NT2/D1 (cell line): ENCODE data around the gene PACSIN2.

Source experiments
- DNase-seq: peaks from one replicate; pipeline ENCODE4 v3.0.0-alpha.2; 2011; ENCODE audit warnings: low read depth, low spot score
- H3K27me3 ChIP-seq: 2 replicates; pipeline ENCODE4 v1.6.0; 2011; ENCODE audit warnings: mild to moderate bottlenecking; ENCODE audit not compliant: insufficient read length, insufficient read depth
- H3K36me3 ChIP-seq: 2 replicates; pipeline ENCODE4 v1.6.1; 2011; ENCODE audit warnings: mild to moderate bottlenecking, low read length, mixed read lengths; ENCODE audit not compliant: insufficient read depth, insufficient read length
- H3K4me1 ChIP-seq: 2 replicates; pipeline ENCODE4 v1.5.1; 2011; ENCODE audit not compliant: insufficient read depth, insufficient read length
- H3K4me3 ChIP-seq: 2 replicates; pipeline ENCODE4 v1.5.1; 2011; ENCODE audit warnings: low read depth; ENCODE audit not compliant: insufficient read length
- H3K9ac ChIP-seq: 2 replicates; pipeline ENCODE4 v1.6.0; 2011; ENCODE audit warnings: low read depth; ENCODE audit not compliant: insufficient read length
- H3K9me3 ChIP-seq: 2 replicates; pipeline ENCODE4 v1.5.1; 2011; ENCODE audit warnings: mild to moderate bottlenecking, low read length; ENCODE audit not compliant: insufficient read depth
- SUZ12 ChIP-seq: IDR thresholded peaks from 2 replicates; pipeline ENCODE4 v1.6.1; 2011; ENCODE audit not compliant: insufficient read length, insufficient read depth; ENCODE audit errors: extremely low read depth
- YY1 ChIP-seq: IDR thresholded peaks from 2 replicates; pipeline ENCODE4 v1.6.1; 2011; ENCODE audit not compliant: insufficient read length, insufficient read depth
- ZNF274 ChIP-seq: IDR thresholded peaks from 2 replicates; pipeline ENCODE4 v1.6.1; 2011; ENCODE audit warnings: mild to moderate bottlenecking, low read depth, low read length

Gene PACSIN2

DNA sequence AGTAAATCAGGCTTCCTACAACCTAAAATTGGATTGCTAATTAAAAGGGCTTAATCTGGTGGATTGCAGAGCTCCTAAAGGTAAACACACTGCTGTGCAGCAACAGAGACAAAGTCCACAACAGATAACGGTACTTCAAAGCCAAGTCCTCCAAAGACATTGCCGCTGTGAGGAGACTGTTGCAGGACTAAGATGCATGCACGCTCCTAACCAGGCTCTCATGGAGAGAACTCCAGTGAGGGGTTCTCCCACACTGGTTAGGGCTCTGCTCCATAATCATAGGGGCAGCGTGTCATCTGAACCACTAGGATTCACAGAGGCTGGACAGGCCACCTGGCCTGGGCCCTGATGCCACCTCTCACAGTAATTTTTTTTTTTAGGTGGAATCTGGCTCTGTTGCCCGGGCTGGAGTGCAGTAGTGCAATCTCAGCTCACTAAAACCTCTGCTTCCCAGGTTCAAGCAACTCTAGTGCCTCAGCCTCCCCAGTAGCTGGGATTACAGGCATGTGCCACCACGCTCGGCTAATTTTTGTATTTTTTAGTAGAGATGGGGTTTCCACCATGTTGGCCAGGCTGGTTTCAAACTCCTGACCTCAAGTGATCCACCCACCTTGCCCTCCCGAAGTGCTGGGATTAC, 101.0 kb downstream of the PACSIN2 start:
- H3K9ac ChIP-seq, result no peak overlapping the region
- no peak overlapping the region for H3K4me3 ChIP-seq
- DNase-seq, result no peak
- H3K36me3 ChIP-seq, result peaks cover 22% of the 10 kb centered on the region
- H3K9me3 ChIP-seq, result no peaks in the 10 kb centered on the region
- no peaks in the 10 kb centered on the region for H3K27me3 ChIP-seq
- peaks cover 13% of the 10 kb centered on the region for H3K4me1 ChIP-seq
- TF ChIP-seq SUZ12, result no peak
- no peak for TF ChIP-seq ZNF274
- TF ChIP-seq YY1, result no peak

DNA sequence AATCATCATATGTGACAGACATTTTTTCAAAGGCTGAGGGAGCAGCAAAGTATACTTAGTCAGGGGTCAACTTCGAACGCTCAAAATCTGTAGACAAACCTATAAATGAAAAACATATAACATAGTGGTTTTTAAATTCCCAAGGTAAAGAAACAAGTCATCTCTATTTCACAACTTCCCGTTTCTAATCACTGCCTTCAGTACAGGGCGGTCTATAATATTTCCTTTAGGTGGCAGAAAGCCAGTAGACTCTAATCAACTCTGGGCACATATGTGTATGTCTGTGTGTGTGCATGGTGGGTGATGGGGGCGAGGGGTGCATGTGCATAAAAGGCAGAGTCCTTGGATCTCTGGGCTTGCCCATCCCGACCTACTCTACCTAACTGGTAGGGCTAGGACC, 102.9 kb downstream of the PACSIN2 start:
- TF ChIP-seq SUZ12 (no peak), YY1 (no peak), ZNF274 (no peak)
- Histone ChIP-seq H3K27me3 (no peaks in the 10 kb centered on the region), H3K9me3 (no peaks in the 10 kb centered on the region), H3K9ac (no peak overlapping the region), H3K36me3 (peaks cover 31% of the 10 kb centered on the region), H3K4me3 (no peak overlapping the region), H3K4me1 (peaks cover 12% of the 10 kb centered on the region)
- DNase-seq, result no peak

DNA sequence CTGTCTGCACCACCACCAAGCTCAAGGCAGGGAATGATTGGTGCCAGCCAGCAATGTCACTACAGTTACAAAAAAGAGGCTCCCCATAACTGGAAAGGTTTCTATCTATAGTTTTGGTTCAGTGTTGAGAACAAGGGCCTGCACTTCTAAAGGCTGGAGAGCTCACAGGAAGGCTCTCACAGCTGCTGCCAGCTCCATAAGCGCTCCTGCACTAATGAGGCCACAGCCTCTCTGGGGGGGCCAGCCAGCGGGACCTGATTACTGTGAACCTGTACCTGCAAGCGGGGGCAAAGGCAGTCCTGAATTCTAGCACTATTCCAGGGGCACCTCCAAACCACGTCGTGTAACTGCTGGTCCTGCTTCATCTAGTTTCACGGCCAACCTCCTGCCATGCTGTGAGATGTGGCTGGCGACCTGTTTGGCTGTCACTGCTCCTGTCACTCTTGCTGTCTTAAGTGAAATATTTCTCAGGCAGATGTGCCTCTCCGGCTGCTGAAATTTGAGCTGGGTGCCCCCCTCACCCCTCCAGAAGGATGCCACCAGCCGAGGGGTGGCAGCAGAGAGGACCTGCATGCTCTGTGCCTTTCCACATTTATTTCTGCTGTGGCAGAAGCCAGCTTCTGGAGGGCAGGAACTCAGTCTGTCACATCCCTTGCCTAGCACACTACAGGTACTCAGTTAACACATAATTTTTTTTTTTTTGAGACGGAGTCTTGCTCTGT, 104.6 kb downstream of the PACSIN2 start:
- no peaks in the 10 kb centered on the region for H3K9me3 ChIP-seq
- H3K4me3 ChIP-seq, result no peak overlapping the region
- H3K27me3 ChIP-seq, result no peaks in the 10 kb centered on the region
- H3K4me1 ChIP-seq, result peaks cover 5% of the 10 kb centered on the region
- peaks cover 44% of the 10 kb centered on the region for H3K36me3 ChIP-seq
- no peak overlapping the region for H3K9ac ChIP-seq
- TF ChIP-seq ZNF274 (no peak), YY1 (no peak), SUZ12 (no peak)
- DNase-seq, result no peak

DNA sequence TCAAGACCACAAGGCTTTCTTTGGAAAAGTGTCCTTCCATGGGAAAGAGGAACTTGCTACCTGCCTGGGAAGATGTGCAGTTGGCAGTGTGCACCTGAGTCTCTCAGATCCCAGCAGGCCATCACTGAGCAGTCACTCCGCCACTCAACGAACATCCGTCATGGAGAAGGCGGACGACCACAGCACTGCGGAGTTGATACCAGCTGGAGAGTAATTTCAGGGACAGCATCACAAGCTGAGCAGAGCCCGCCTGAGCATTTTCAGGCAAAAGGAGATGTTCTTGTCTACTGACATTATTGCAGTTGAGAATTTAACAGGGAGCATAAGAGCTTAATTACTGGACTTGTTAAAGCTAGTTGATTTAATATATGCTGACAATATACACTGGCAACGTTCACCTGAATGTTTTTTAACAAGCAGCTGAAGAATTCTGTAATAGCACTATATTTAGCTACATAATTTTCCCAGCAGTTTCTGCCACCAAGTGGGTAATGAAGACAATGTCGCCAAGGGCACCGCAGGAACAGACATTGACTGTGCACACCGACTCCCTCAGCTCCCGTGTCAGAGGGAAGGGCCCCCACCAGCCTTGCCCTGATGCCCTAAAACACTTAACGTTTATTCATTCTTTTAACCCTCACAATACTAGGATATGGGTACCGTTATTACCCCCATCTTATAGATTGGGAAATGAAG, 105.4 kb downstream of the PACSIN2 start:
- no peak for TF ChIP-seq YY1
- TF ChIP-seq ZNF274, result no peak
- no peak for TF ChIP-seq SUZ12
- H3K36me3 ChIP-seq, result peaks cover 48% of the 10 kb centered on the region
- H3K9ac ChIP-seq, result no peak overlapping the region
- H3K27me3 ChIP-seq, result no peaks in the 10 kb centered on the region
- H3K9me3 ChIP-seq, result no peaks in the 10 kb centered on the region
- no peaks in the 10 kb centered on the region for H3K4me1 ChIP-seq
- DNase-seq, result no peak
- no peak overlapping the region for H3K4me3 ChIP-seq

DNA sequence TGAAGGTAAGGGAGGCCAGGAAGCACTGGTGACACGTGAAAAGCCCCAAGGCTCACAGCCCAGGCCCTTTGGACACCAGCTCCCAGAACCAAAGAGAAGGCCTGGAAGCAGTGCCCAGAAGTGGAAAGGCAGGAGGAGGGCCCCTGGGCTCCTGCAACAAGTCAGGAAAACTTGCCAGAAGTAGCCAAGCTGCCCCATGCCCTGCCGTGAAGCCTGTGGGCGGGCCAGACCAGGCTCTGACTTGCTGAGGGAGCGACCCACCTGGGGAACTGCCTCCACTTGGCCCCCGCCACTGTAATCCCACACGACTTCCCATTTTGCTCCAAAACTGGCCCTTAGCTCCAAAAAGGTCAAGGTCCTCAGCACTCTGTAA, 106.6 kb downstream of the PACSIN2 start:
- H3K9ac ChIP-seq, result no peak overlapping the region
- TF ChIP-seq ZNF274 (no peak), SUZ12 (no peak), YY1 (no peak)
- DNase-seq, result no peak
- H3K4me3 ChIP-seq, result no peak overlapping the region
- peaks cover 3% of the 10 kb centered on the region for H3K4me1 ChIP-seq
- H3K9me3 ChIP-seq, result no peaks in the 10 kb centered on the region
- peaks cover 52% of the 10 kb centered on the region for H3K36me3 ChIP-seq
- no peaks in the 10 kb centered on the region for H3K27me3 ChIP-seq

DNA sequence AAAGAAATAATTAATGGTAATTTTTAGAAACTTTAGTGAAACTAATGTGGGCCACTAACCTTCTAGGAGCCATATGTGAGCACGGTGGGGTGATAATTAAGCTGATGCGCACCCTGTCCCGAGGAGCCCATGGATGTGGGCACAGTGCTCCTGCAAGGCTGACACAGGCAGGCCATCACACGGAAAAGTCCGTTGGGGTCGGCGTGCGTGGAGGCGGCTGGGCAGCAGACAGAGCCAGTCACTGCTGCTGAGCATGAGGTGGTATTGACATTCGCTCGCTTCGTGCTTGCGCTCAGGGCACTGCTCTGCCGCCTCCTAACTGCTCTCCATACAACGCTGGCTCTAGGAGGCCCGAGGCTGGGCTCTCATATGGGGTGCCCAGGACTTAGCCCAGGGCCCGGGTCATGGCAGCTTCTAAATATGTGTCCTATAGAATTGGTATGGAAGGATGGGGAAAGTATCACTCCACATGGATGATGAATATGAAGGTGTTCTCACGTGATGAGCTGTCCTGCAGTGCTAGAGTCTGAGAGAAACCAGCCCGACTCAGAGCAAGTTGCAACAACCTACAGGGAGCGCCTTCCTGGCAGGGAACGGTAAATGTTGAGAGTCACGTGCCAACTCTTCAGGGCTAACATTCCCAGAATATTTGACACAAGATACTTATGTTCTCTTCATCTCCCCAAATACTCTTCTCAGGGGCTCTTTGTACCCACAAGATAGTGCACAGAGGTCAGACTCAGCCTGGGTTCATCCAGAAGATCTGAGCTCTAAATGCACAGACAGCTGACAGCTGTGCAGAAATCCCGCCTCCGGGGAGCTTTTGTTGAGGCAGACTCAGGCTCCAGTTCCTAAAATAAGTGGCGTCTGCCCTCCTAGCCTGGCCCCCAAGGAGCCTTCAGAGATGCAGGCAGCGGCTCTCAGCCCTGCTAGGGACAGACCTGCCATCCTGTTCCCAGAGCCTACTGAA, 107.3 kb downstream of the PACSIN2 start:
- H3K4me1 ChIP-seq, result peaks cover 6% of the 10 kb centered on the region
- no peak overlapping the region for H3K9ac ChIP-seq
- H3K4me3 ChIP-seq, result no peak overlapping the region
- H3K36me3 ChIP-seq, result peaks cover 52% of the 10 kb centered on the region
- TF ChIP-seq ZNF274 (no peak), SUZ12 (no peak), YY1 (no peak)
- H3K9me3 ChIP-seq, result no peaks in the 10 kb centered on the region
- DNase-seq, result no peak
- H3K27me3 ChIP-seq, result no peaks in the 10 kb centered on the region
